ENCODE measurements around the gene GRK1.
"Not testable (repeated sequence)": the region's sequence is repeated elsewhere in the genome, so short reads cannot be mapped to it uniquely, and the experiment has no call there.

GRK1 gene

GRCh38 chr13:113742445-113743120 lies 75.6 kb downstream of the GRK1 start:
- no peak for DNase-seq (ENCODE audit: low read depth)
- no peak overlapping the region for H3K4me3 ChIP-seq (ENCODE audit: low read length)
- no peak for TF ChIP-seq CTCF (IDR thresholded peaks at IDR 0.05; ENCODE audit: insufficient read depth, low read depth, low read length, missing control alignments)

GRCh38 chr13:113743366-113744195 lies 76.6 kb downstream of the GRK1 start:
- TF ChIP-seq CTCF (IDR thresholded peaks at IDR 0.05; ENCODE audit: insufficient read depth, low read depth, low read length, missing control alignments): no peak
- no peak for DNase-seq (ENCODE audit: low read depth)
- no peak overlapping the region for H3K4me3 ChIP-seq (ENCODE audit: low read length)

- TF ChIP-seq CTCF (IDR thresholded peaks at IDR 0.05; ENCODE audit: insufficient read depth, low read depth, low read length, missing control alignments): no peak
- no peak for DNase-seq (ENCODE audit: low read depth)
- H3K4me3 ChIP-seq (ENCODE audit: low read length): no peak overlapping the region
These were observed 77.4 kb downstream of the GRK1 start for GRCh38 chr13:113744197-113745000.

GRCh38 chr13:113745059-113745458 lies 78.0 kb downstream of the GRK1 start:
- TF ChIP-seq CTCF (IDR thresholded peaks at IDR 0.05; ENCODE audit: insufficient read depth, low read depth, low read length, missing control alignments): no peak
- no peak overlapping the region for H3K4me3 ChIP-seq (ENCODE audit: low read length)
- DNase-seq (ENCODE audit: low read depth): no peak

- DNase-seq (ENCODE audit: low read depth); H3K4me3 ChIP-seq (ENCODE audit: low read length): not testable (repeated sequence)
These were observed 78.6 kb downstream of the GRK1 start for GRCh38 chr13:113745500-113746142.

- no peak for TF ChIP-seq CTCF (IDR thresholded peaks at IDR 0.05; ENCODE audit: insufficient read depth, low read depth, low read length, missing control alignments)
- no peak for DNase-seq (ENCODE audit: low read depth)
- H3K4me3 ChIP-seq (ENCODE audit: low read length): no peak overlapping the region
These were observed 79.1 kb downstream of the GRK1 start for GRCh38 chr13:113746143-113746525.

GRCh38 chr13:113746671-113747070 lies 79.7 kb downstream of the GRK1 start:
- H3K4me3 ChIP-seq (ENCODE audit: low read length): no peak overlapping the region
- DNase-seq (ENCODE audit: low read depth): no peak
- TF ChIP-seq CTCF (IDR thresholded peaks at IDR 0.05; ENCODE audit: insufficient read depth, low read depth, low read length, missing control alignments): no peak
